ENCODE measurements around the gene FGR. TPM values are rescaled to one million over a fixed set of nuclear protein-coding genes. Genes with fewer than 3 reads are reported as not detected.

Gene FGR
- total and polyA plus RNA-seq, 2 experiments from 2014 or later, result not detected

- Histone ChIP-seq H3K4me1 (ENCODE audit: insufficient read depth) (peaks cover 43% of the 10 kb centered on the region), H3K27ac (no peak overlapping the region), H3K9me3 (ENCODE audit: low read depth) (no peaks in the 10 kb centered on the region), H3K9ac (no peak overlapping the region), H3K27me3 (replicated peaks; ENCODE audit: insufficient read depth) (no peaks in the 10 kb centered on the region), H3K36me3 (ENCODE audit: low read depth) (no peaks in the 10 kb centered on the region), H3K4me3 (no peak overlapping the region), H3K79me2 (ENCODE audit: insufficient read depth) (peaks cover 82% of the 10 kb centered on the region), H3K9me2 (ENCODE audit: insufficient read depth) (no peaks in the 10 kb centered on the region), H4K20me1 (ENCODE audit: insufficient read depth) (no peaks in the 10 kb centered on the region), H2AFZ (no peak overlapping the region), H3F3A (ENCODE audit: insufficient read depth) (peaks cover 14% of the 10 kb centered on the region), H3K4me2 (ENCODE audit: unreplicated experiment) (no peak overlapping the region)
- no peak for TF ChIP-seq EZH2 (IDR thresholded peaks at IDR 0.05; ENCODE audit: insufficient read depth, poor library complexity, severe bottlenecking)
- no peak for TF ChIP-seq EZH2phosphoT487 (IDR thresholded peaks at IDR 0.05; ENCODE audit: insufficient read depth, low read depth)
- no peak for DNase-seq
- in situ Hi-C loops (cut with MboI), result no loop called here
- 63 to 67% methylated on average over 3 of the region's 3 CpGs for WGBS, 2 experiments (ENCODE audit: low coverage in 1 of 2, low lambda C conversion rate in 2 of 2, missing lambda C conversion rate in 2 of 2)
Observed at GRCh38 chr1:27570784-27571183, 64.2 kb downstream of the FGR start.

- 75 to 81% methylated on average over 2 of the region's 2 CpGs for WGBS, 2 experiments (ENCODE audit: low coverage in 1 of 2, low lambda C conversion rate in 2 of 2, missing lambda C conversion rate in 2 of 2)
- Histone ChIP-seq H3K4me2 (ENCODE audit: unreplicated experiment) (no peak overlapping the region), H3F3A (ENCODE audit: insufficient read depth) (peaks cover 14% of the 10 kb centered on the region), H3K79me2 (ENCODE audit: insufficient read depth) (peaks cover 86% of the 10 kb centered on the region), H2AFZ (no peak overlapping the region), H3K4me3 (no peak overlapping the region), H3K27ac (no peak overlapping the region), H3K36me3 (ENCODE audit: low read depth) (no peaks in the 10 kb centered on the region), H3K9ac (no peak overlapping the region), H4K20me1 (ENCODE audit: insufficient read depth) (no peaks in the 10 kb centered on the region), H3K4me1 (ENCODE audit: insufficient read depth) (peaks cover 43% of the 10 kb centered on the region), H3K9me3 (ENCODE audit: low read depth) (no peaks in the 10 kb centered on the region), H3K27me3 (replicated peaks; ENCODE audit: insufficient read depth) (no peaks in the 10 kb centered on the region), H3K9me2 (ENCODE audit: insufficient read depth) (no peaks in the 10 kb centered on the region)
- DNase-seq, result no peak
- in situ Hi-C loops (cut with MboI), result no loop called here
- TF ChIP-seq EZH2 (IDR thresholded peaks at IDR 0.05; ENCODE audit: insufficient read depth, poor library complexity, severe bottlenecking) (no peak), EZH2phosphoT487 (IDR thresholded peaks at IDR 0.05; ENCODE audit: insufficient read depth, low read depth) (no peak)
Observed at GRCh38 chr1:27570356-27570755, 64.6 kb downstream of the FGR start.

GRCh38 chr1:27569506-27570291 lies 65.3 kb downstream of the FGR start:
- H3F3A ChIP-seq (ENCODE audit: insufficient read depth), result peaks cover 14% of the 10 kb centered on the region
- H3K9me2 ChIP-seq (ENCODE audit: insufficient read depth), result no peaks in the 10 kb centered on the region
- peaks cover 89% of the 10 kb centered on the region for H3K79me2 ChIP-seq (ENCODE audit: insufficient read depth)
- no peak overlapping the region for H2AFZ ChIP-seq
- peak overlapping the region; percentile 27; the same call in 1 of the 2 replicates for H3K27ac ChIP-seq
- no peaks in the 10 kb centered on the region for H3K9me3 ChIP-seq (ENCODE audit: low read depth)
- H3K4me2 ChIP-seq (ENCODE audit: unreplicated experiment), result no peak overlapping the region
- in situ Hi-C loops (cut with MboI), result no loop called here
- H3K9ac ChIP-seq, result no peak overlapping the region
- H4K20me1 ChIP-seq (ENCODE audit: insufficient read depth), result no peaks in the 10 kb centered on the region
- H3K4me1 ChIP-seq (ENCODE audit: insufficient read depth), result peaks cover 38% of the 10 kb centered on the region
- 78 to 82% methylated on average over 14 of the region's 14 CpGs for WGBS, 2 experiments (ENCODE audit: low coverage in 1 of 2, low lambda C conversion rate in 2 of 2, missing lambda C conversion rate in 2 of 2)
- no peaks in the 10 kb centered on the region for H3K27me3 ChIP-seq (replicated peaks; ENCODE audit: insufficient read depth)
- TF ChIP-seq EZH2 (IDR thresholded peaks at IDR 0.05; ENCODE audit: insufficient read depth, poor library complexity, severe bottlenecking) (no peak), EZH2phosphoT487 (IDR thresholded peaks at IDR 0.05; ENCODE audit: insufficient read depth, low read depth) (no peak)
- H3K4me3 ChIP-seq, result no peak overlapping the region
- H3K36me3 ChIP-seq (ENCODE audit: low read depth), result no peaks in the 10 kb centered on the region
- DNase-seq, result no peak

- Histone ChIP-seq H3F3A (ENCODE audit: insufficient read depth) (peaks cover 14% of the 10 kb centered on the region), H3K4me2 (ENCODE audit: unreplicated experiment) (peak overlapping the region; percentile 44), H4K20me1 (ENCODE audit: insufficient read depth) (no peaks in the 10 kb centered on the region), H2AFZ (no peak overlapping the region), H3K9me2 (ENCODE audit: insufficient read depth) (no peaks in the 10 kb centered on the region), H3K4me3 (peak overlapping the region; percentile 57), H3K27me3 (replicated peaks; ENCODE audit: insufficient read depth) (no peaks in the 10 kb centered on the region), H3K4me1 (ENCODE audit: insufficient read depth) (peaks cover 39% of the 10 kb centered on the region), H3K9ac (peak overlapping the region; percentile 53), H3K27ac (peak overlapping the region; percentile 27; the same call in 1 of the 2 replicates), H3K79me2 (ENCODE audit: insufficient read depth) (peaks cover 89% of the 10 kb centered on the region), H3K9me3 (ENCODE audit: low read depth) (no peaks in the 10 kb centered on the region), H3K36me3 (ENCODE audit: low read depth) (no peaks in the 10 kb centered on the region)
- TF ChIP-seq EZH2phosphoT487 (IDR thresholded peaks at IDR 0.05; ENCODE audit: insufficient read depth, low read depth), result no peak
- TF ChIP-seq EZH2 (IDR thresholded peaks at IDR 0.05; ENCODE audit: insufficient read depth, poor library complexity, severe bottlenecking), result no peak
- peak; percentile 69 for DNase-seq
- 25 to 40% methylated on average over 3 of the region's 3 CpGs for WGBS, 2 experiments (ENCODE audit: low coverage in 1 of 2, low lambda C conversion rate in 2 of 2, missing lambda C conversion rate in 2 of 2)
- in situ Hi-C loops (cut with MboI), result no loop called here
Observed at GRCh38 chr1:27569088-27569460, 65.9 kb downstream of the FGR start.

Measured in GM23248 (cell line).